Left cardiac atrium (tissue), 4 donors: ENCODE measurements around the gene PLA2G6. TPM values are rescaled to one million over a fixed set of nuclear protein-coding genes. Genes with fewer than 3 reads are reported as not detected.
"Not testable (repeated sequence)": the region's sequence is repeated elsewhere in the genome, so short reads cannot be mapped to it uniquely, and the experiment has no call there.

Experiments used
- ATAC-seq, 2 donors: fragments of 200-7000 bp; cut with Tn5 transposase; one replicate each; pipeline ENCODE4 v1.9.1; 2020; ENCODE audit warnings: mild to moderate bottlenecking in 2 of 2, moderate library complexity in 2 of 2
- DNase-seq: peaks from one replicate; pipeline ENCODE4 v3.0.0-alpha.2; 2020
- intact Hi-C, 2 donors: fragments of 100-400 bp; cut with DNase I; formaldehyde crosslinking; loops; one replicate each; pipeline versions ENCODE4 v1.14.1 to v1.15.1; 2022 to 2023
- total RNA-seq, 2 donors: library from RNA; stranded (reverse); fragmentation: NEBNext Ultra II Directional; extraction: Animal tissue kit (Norgen Biotek cat#: 25700); gene quantifications; one replicate each; pipeline ENCODE4 v1.2.1, GENCODE V29; 2021
- donor health status: DM: no; HTN: yes; CAD: no.
- donor health status: DM: no; HTN: yes; CAD: no; lungs with severe emphysema.
- donor health status: DM: yes; HTN: yes; CAD: no.
- donor health status: Dilated cardiomyopathy.

PLA2G6 gene
- total RNA-seq, 2 donors from 2014 or later = 14.3 to 21.1 TPM

GRCh38 chr22:38176170-38176741 is 5.4 kb downstream of the PLA2G6 start:
- ATAC-seq (peak; percentile 51 to 70), DNase-seq (peak; percentile 90)
- intact Hi-C loops = no loop called here

GRCh38 chr22:38175206-38176118 is 6.2 kb downstream of the PLA2G6 start:
- ATAC-seq = no peak
- no peak for DNase-seq
- intact Hi-C loops = no loop called here

GRCh38 chr22:38174626-38175025 is 7.0 kb downstream of the PLA2G6 start:
- DNase-seq = no peak
- no peak for ATAC-seq
- intact Hi-C loops = no loop called here

- ATAC-seq (no peak), DNase-seq (no peak)
- intact Hi-C loops = no loop called here
Measured at GRCh38 chr22:38173641-38173906, 8.1 kb downstream of the PLA2G6 start.

- ATAC-seq (peak; percentile 66 to 75), DNase-seq (peak; percentile 91)
- intact Hi-C loops = no loop called here
Measured at GRCh38 chr22:38172832-38173640, 8.6 kb downstream of the PLA2G6 start.

GRCh38 chr22:38171927-38172831 is 9.5 kb downstream of the PLA2G6 start:
- DNase-seq (no peak), ATAC-seq (peak in 1 of 2 donors; percentile 10)
- intact Hi-C loops = no loop called here

GRCh38 chr22:38170469-38170868 is 11.2 kb downstream of the PLA2G6 start:
- ATAC-seq (no peak), DNase-seq (no peak)
- intact Hi-C loops = no loop called here

- intact Hi-C loops = loop anchor here (10.0 kb wide), 1 partner anchor 54 kb away; the partner anchor contains the start of gene BAIAP2L2 (in 2 of the 2)
- DNase-seq (no peak), ATAC-seq (no peak)
Measured at GRCh38 chr22:38169116-38169515, 12.5 kb downstream of the PLA2G6 start.

- peak; percentile 73 for DNase-seq
Measured at GRCh38 chr22:38167988-38168407, 13.6 kb downstream of the PLA2G6 start.

GRCh38 chr22:38165922-38166593 is 15.6 kb downstream of the PLA2G6 start:
- no peak for ATAC-seq
- intact Hi-C loops = loop anchor here (10.0 kb wide), 1 partner anchor 51 kb away; the partner anchor contains the start of gene BAIAP2L2 (in 2 of the 2)

More at GRCh38 chr22:38167988-38168407, 13.6 kb downstream of the PLA2G6 start:
- peak; percentile 53 to 64 for ATAC-seq
- intact Hi-C loops = loop anchor here (10.0 kb wide), 1 partner anchor 53 kb away; the partner anchor contains the start of gene BAIAP2L2 (in 2 of the 2)

GRCh38 chr22:38164551-38164918 is 17.1 kb downstream of the PLA2G6 start:
- ATAC-seq = no peak
- no peak for DNase-seq
- intact Hi-C loops = loop anchor here (10.0 kb wide), 1 partner anchor 50 kb away; the partner anchor contains the start of gene BAIAP2L2 (in 2 of the 2)

More at GRCh38 chr22:38165922-38166593, 15.6 kb downstream of the PLA2G6 start:
- DNase-seq = no peak

- no peak for DNase-seq
- intact Hi-C loops = loop anchor here (10.0 kb wide), 1 partner anchor 49 kb away; the partner anchor contains the start of gene BAIAP2L2 (in 2 of the 2)
- ATAC-seq = peak in 1 of 2 donors; percentile 66
Measured at GRCh38 chr22:38163844-38164550, 17.6 kb downstream of the PLA2G6 start.

- intact Hi-C loops = loop anchor here (10.0 kb wide), 1 partner anchor 48 kb away; the partner anchor contains the start of gene BAIAP2L2 (in 2 of the 2)
- DNase-seq (no peak), ATAC-seq (peak in 1 of 2 donors; percentile 4)
Measured at GRCh38 chr22:38162881-38163843, 18.5 kb downstream of the PLA2G6 start.

- no peak for DNase-seq
- ATAC-seq = no peak
- intact Hi-C loops = no loop called here
Measured at GRCh38 chr22:38155703-38156102, 25.9 kb downstream of the PLA2G6 start.

- DNase-seq, ATAC-seq, intact Hi-C loops: not testable (repeated sequence)
Measured at GRCh38 chr22:38154563-38154915, 27.1 kb downstream of the PLA2G6 start.
